Measurements from ENCODE around the gene CYP19A1. TPM values are rescaled to one million over a fixed set of nuclear protein-coding genes. Genes with fewer than 3 reads are reported as not detected.

The CYP19A1 gene
- total and polyA plus RNA-seq, 5 donors = 0.45 to 1.3 (median 1.0) TPM

GRCh38 chr15:51160484-51160883 lies 177.9 kb downstream of the CYP19A1 start:
- H3K27ac ChIP-seq (ENCODE audit: low read length) = no peak overlapping the region
- H3K27me3 ChIP-seq (ENCODE audit: control insufficient read depth, insufficient read depth) = no peaks in the 10 kb centered on the region
- H3K9me3 ChIP-seq (ENCODE audit: control insufficient read depth, low read length) = no peaks in the 10 kb centered on the region
- ATAC-seq (no peak), DNase-seq (no peak)
- intact Hi-C loops (cut with DNase I) = loop anchor here in 2 of 4 donors (5.0 kb wide), 2 partner anchors 37 to 222 kb away; no protein-coding TSS in a partner anchor
- WGBS = 56% methylated on average over 7 of the region's 7 CpGs
- no peaks in the 10 kb centered on the region for H3K4me1 ChIP-seq (ENCODE audit: control insufficient read depth, insufficient read depth, low read length)
- no peak overlapping the region for H3K4me3 ChIP-seq (ENCODE audit: low read length)

Small RNAs within 50 kb of the gene (microRNA-seq; reads per million reads assigned to microRNA genes)
- gene MIR4713 (0 reads per million in 2 donors), gene MIR7973-1 (0 reads per million in 2 donors), gene MIR7973-2 (0 reads per million in 2 donors)

Other genes with a start within 250 kb of the CYP19A1 start
- gene TNFAIP8L3, start 243.7 kb downstream of the CYP19A1 start, total RNA-seq = 1 to 10 TPM; 4.3 to 9.4 (median 6.6) TPM
- 3.0 TPM for gene TNFAIP8L3, start 243.7 kb downstream of the CYP19A1 start, polyA plus RNA-seq
- 10 to 100 TPM in 1 of 4 donors, 1 to 10 TPM in 3; 6.3 to 10.9 (median 6.6) TPM for gene GLDN, start 3.1 kb upstream of the CYP19A1 start, total RNA-seq
- gene GLDN, start 3.1 kb upstream of the CYP19A1 start, polyA plus RNA-seq = 2.3 TPM

Measured in right cardiac atrium (tissue), 5 donors.